OCI-LY3 (cell line): ENCODE measurements around the gene TMEM270.

ENCODE experiments used
- H2AFZ ChIP-seq: fragments of 200-600, 300-600 bp; shearing (Covaris generic); 2 replicates; pipeline ENCODE4 v1.6.0; 2014; ENCODE audit warnings: antibody characterized with exemption, low read depth, low read length
- H3K27ac ChIP-seq: fragments of 200-600, 300-600 bp; sonication (generic); 2 replicates; pipeline ENCODE4 v1.5.1; 2014; ENCODE audit warnings: mild to moderate bottlenecking, low read length, moderate library complexity, mixed read lengths
- H3K27me3 ChIP-seq: fragments of 200-600, 300-600 bp; sonication (generic); 2 replicates; pipeline ENCODE4 v1.6.1; 2014; ENCODE audit warnings: low read depth, low read length, mixed read lengths
- H3K36me3 ChIP-seq: fragments of 200-600, 300-600 bp; sonication (generic); replicated peaks from 2 replicates; pipeline ENCODE3; 2014; ENCODE audit warnings: low read depth, low read length, mixed read lengths
- H3K4me1 ChIP-seq: fragments of 300-600, 200-600 bp; sonication (generic); 2 replicates; pipeline ENCODE4 v1.6.1; 2014; ENCODE audit warnings: low read length, mixed read lengths
- H3K4me2 ChIP-seq: fragments of 200-600, 300-600 bp; sonication (generic); 2 replicates; pipeline ENCODE4 v1.6.1; 2014; ENCODE audit warnings: low read length, mixed read lengths
- H3K4me3 ChIP-seq: fragments of 300-600, 200-600 bp; sonication (generic); 2 replicates; pipeline ENCODE4 v1.5.1; 2014; ENCODE audit warnings: antibody characterized with exemption, mild to moderate bottlenecking, low read length, moderate library complexity
- H3K79me2 ChIP-seq: fragments of 300-600, 200-600 bp; shearing (Covaris generic); 2 replicates; pipeline ENCODE4 v1.6.1; 2014; ENCODE audit warnings: mild to moderate bottlenecking, low read length, mixed read lengths
- H3K9ac ChIP-seq: fragments of 300-600, 200-600 bp; shearing (Covaris generic); 2 replicates; pipeline ENCODE4 v1.6.0; 2014; ENCODE audit warnings: mild to moderate bottlenecking, low read length, moderate library complexity
- H3K9me3 ChIP-seq: fragments of 200-600, 300-600 bp; shearing (Covaris generic); 2 replicates; pipeline ENCODE4 v1.6.1; 2014; ENCODE audit warnings: low read length, mixed read lengths; ENCODE audit not compliant: insufficient read depth
- H4K20me1 ChIP-seq: fragments of 200-600, 300-600 bp; sonication (generic); 2 replicates; pipeline ENCODE4 v1.6.1; 2016; ENCODE audit warnings: low read length, mixed read lengths; ENCODE audit not compliant: insufficient read depth
- CTCF ChIP-seq: fragments of 200-600, 300-600 bp; sonication (generic); IDR thresholded peaks from 2 replicates; pipeline ENCODE4 v1.5.1; 2014; ENCODE audit warnings: antibody characterized with exemption, low read length, low read depth
- EZH2phosphoT487 ChIP-seq: fragments of 200-600 bp; shearing (Covaris generic); IDR thresholded peaks from 2 replicates; pipeline ENCODE4 v1.6.1; 2018; ENCODE audit warnings: antibody characterized with exemption, mixed run types, low read depth

TMEM270 gene

GRCh38 chr7:73847941-73848723 is 12.8 kb upstream of the TMEM270 start:
- no peaks in the 10 kb centered on the region for H3K36me3 ChIP-seq
- no peaks in the 10 kb centered on the region for H3K79me2 ChIP-seq
- no peak overlapping the region for H3K4me2 ChIP-seq
- H3K27me3 ChIP-seq: no peaks in the 10 kb centered on the region
- no peak for TF ChIP-seq EZH2phosphoT487
- no peak for TF ChIP-seq CTCF
- no peaks in the 10 kb centered on the region for H4K20me1 ChIP-seq
- peaks cover 64% of the 10 kb centered on the region for H3K4me1 ChIP-seq
- no peak overlapping the region for H3K27ac ChIP-seq
- H3K9ac ChIP-seq: no peak overlapping the region
- peaks cover 9% of the 10 kb centered on the region; the same call in 1 of the 2 replicates for H3K9me3 ChIP-seq
- H3K4me3 ChIP-seq: no peak overlapping the region
- H2AFZ ChIP-seq: no peak overlapping the region

- H3K27ac ChIP-seq: peak overlapping the region; percentile 77
- no peak for TF ChIP-seq EZH2phosphoT487
- no peak for TF ChIP-seq CTCF
- no peaks in the 10 kb centered on the region for H4K20me1 ChIP-seq
- peak overlapping the region; percentile 55 for H3K9ac ChIP-seq
- H3K4me1 ChIP-seq: peaks cover 40% of the 10 kb centered on the region
- H3K27me3 ChIP-seq: peaks cover 16% of the 10 kb centered on the region
- H3K9me3 ChIP-seq: peaks cover 9% of the 10 kb centered on the region; the same call in 1 of the 2 replicates
- no peak overlapping the region for H3K4me3 ChIP-seq
- H3K79me2 ChIP-seq: no peaks in the 10 kb centered on the region
- no peak overlapping the region for H2AFZ ChIP-seq
- no peaks in the 10 kb centered on the region for H3K36me3 ChIP-seq
- H3K4me2 ChIP-seq: peak overlapping the region; percentile 66
Measured at GRCh38 chr7:73850781-73851207, 10.2 kb upstream of the TMEM270 start.

- no peaks in the 10 kb centered on the region for H3K36me3 ChIP-seq
- H3K27me3 ChIP-seq: peaks cover 16% of the 10 kb centered on the region
- peak overlapping the region; percentile 77 for H3K27ac ChIP-seq
- H3K9me3 ChIP-seq: peaks cover 9% of the 10 kb centered on the region; the same call in 1 of the 2 replicates
- H3K79me2 ChIP-seq: no peaks in the 10 kb centered on the region
- H3K4me2 ChIP-seq: peak overlapping the region; percentile 66
- no peaks in the 10 kb centered on the region for H4K20me1 ChIP-seq
- peak overlapping the region; percentile 2; the same call in 1 of the 2 replicates for H2AFZ ChIP-seq
- peak overlapping the region; percentile 26; the same call in 1 of the 2 replicates for H3K4me3 ChIP-seq
- H3K9ac ChIP-seq: peak overlapping the region; percentile 55
- TF ChIP-seq EZH2phosphoT487 (no peak), CTCF (no peak)
- H3K4me1 ChIP-seq: peaks cover 37% of the 10 kb centered on the region
Measured at GRCh38 chr7:73851410-73852338, 9.3 kb upstream of the TMEM270 start.

GRCh38 chr7:73852500-73852899 is 8.5 kb upstream of the TMEM270 start:
- H3K36me3 ChIP-seq: no peaks in the 10 kb centered on the region
- no peak overlapping the region for H3K9ac ChIP-seq
- peaks cover 8% of the 10 kb centered on the region; the same call in 1 of the 2 replicates for H3K9me3 ChIP-seq
- no peak overlapping the region for H2AFZ ChIP-seq
- H4K20me1 ChIP-seq: no peaks in the 10 kb centered on the region
- peaks cover 39% of the 10 kb centered on the region for H3K4me1 ChIP-seq
- no peak overlapping the region for H3K4me3 ChIP-seq
- H3K79me2 ChIP-seq: no peaks in the 10 kb centered on the region
- peak overlapping the region; percentile 66; the same call in 1 of the 2 replicates for H3K4me2 ChIP-seq
- no peak overlapping the region for H3K27ac ChIP-seq
- no peak for TF ChIP-seq CTCF
- TF ChIP-seq EZH2phosphoT487: no peak
- peaks cover 16% of the 10 kb centered on the region for H3K27me3 ChIP-seq
